Spleen (tissue), 11 donors: ENCODE measurements around the gene GPR141. TPM values are rescaled to one million over a fixed set of nuclear protein-coding genes. Genes with fewer than 3 reads are reported as not detected.

Experiments
- DNase-seq: peaks from one replicate; pipeline ENCODE4 v3.0.0-alpha.2; 2020
- H3K27ac ChIP-seq, 8 donors: fragments of 200-600 bp; sonication (generic) in 7 of 8; 1 replicate in 4 of 8; 2 replicates in 4 of 8; pipeline versions ENCODE4 v1.5.0 to v1.8.0; 2016 to 2021; ENCODE audit warnings: inconsistent platforms in 4 of 8, mild to moderate bottlenecking in 4 of 8, moderate library complexity in 1 of 8
- H3K27me3 ChIP-seq, 7 donors: fragments of 200-600 bp; sonication (generic) in 6 of 7; replicated peaks in 1 of 7; 1 replicate in 4 of 7; 2 replicates in 3 of 7; pipeline versions ENCODE4 v1.5.0 to v1.8.0; 2016 to 2021; ENCODE audit warnings: inconsistent platforms in 3 of 7, mild to moderate bottlenecking in 1 of 7
- H3K36me3 ChIP-seq, 6 donors: fragments of 200-600 bp; sonication (generic) in 5 of 6; 1 replicate in 4 of 6; 2 replicates in 2 of 6; pipeline versions ENCODE4 v1.5.0 to v1.8.0; 2016 to 2021; ENCODE audit warnings: inconsistent platforms in 2 of 6
- H3K4me1 ChIP-seq, 6 donors: fragments of 200-600 bp; sonication (generic) in 5 of 6; 1 replicate in 3 of 6; 2 replicates in 3 of 6; pipeline versions ENCODE4 v1.5.0 to v1.8.0; 2016 to 2021; ENCODE audit warnings: inconsistent platforms in 3 of 6
- H3K4me3 ChIP-seq, 8 donors: fragments of 200-600 bp; sonication (generic) in 7 of 8; 1 replicate in 4 of 8; 2 replicates in 4 of 8; pipeline versions ENCODE4 v1.5.0 to v1.8.0; 2016 to 2021; ENCODE audit warnings: inconsistent platforms in 4 of 8, mild to moderate bottlenecking in 4 of 8, moderate library complexity in 2 of 8
- H3K9me3 ChIP-seq, 8 donors: fragments of 200-600 bp; sonication (generic) in 7 of 8; 1 replicate in 4 of 8; 2 replicates in 4 of 8; pipeline versions ENCODE4 v1.5.0 to v1.8.0; 2016 to 2021; ENCODE audit warnings: inconsistent platforms in 4 of 8
- CTCF ChIP-seq, 11 experiments: fragments of 200-600 bp in 7 of 11; fragments of 450-650 bp in 4 of 11; sonication (generic) in 4 of 11; IDR thresholded peaks in 8 of 11; conservative IDR thresholded peaks in 3 of 11; 1 replicate in 7 of 11; 2 replicates in 4 of 11; pipeline versions ENCODE4 v1.4.0 to v1.8.0; 2016 to 2021; ENCODE audit warnings: antibody characterized with exemption in 11 of 11, inconsistent platforms in 4 of 11, mild to moderate bottlenecking in 1 of 11
- POLR2A ChIP-seq, 3 donors: fragments of 450-650 bp; IDR thresholded peaks; one replicate each; pipeline ENCODE4 v1.5.1; 2017; ENCODE audit warnings: antibody characterized with exemption in 3 of 3, mild to moderate bottlenecking in 1 of 3
- POLR2AphosphoS5 ChIP-seq, 3 donors: sonication (generic); formaldehyde crosslinking; IDR thresholded peaks; one replicate each; pipeline ENCODE4 v1.5.1; 2017; ENCODE audit warnings: antibody characterized with exemption in 3 of 3
- WGBS, 5 donors: extraction: QIAGEN DNeasy Blood & Tissue Kit in 3 of 5; methylation state at CpG; one replicate each; pipeline versions ENCODE4 v1.1.5 to v1.1.7; 2013 to 2018; 5-methylcytosine and 5-hydroxymethylcytosine counted together
- intact Hi-C: fragments of 100-400 bp; cut with DNase I; formaldehyde crosslinking; loops from one replicate; pipeline ENCODE4 v1.15.0; 2023; ENCODE audit warnings: low total_unique reads
- polyA plus RNA-seq, 3 donors: library from polyadenylated mRNA; stranded (reverse); fragments of 200-250 nt; gene quantifications; one replicate each; pipeline ENCODE4 v1.2.1, GENCODE V29; 2013
- total RNA-seq, 7 donors: library from RNA; depleted of rRNA in 3 of 7; stranded (reverse); fragments of >200 nt in 3 of 7; fragmentation: NEBNext Ultra II Directional in 4 of 7; extraction: Animal tissue kit (Norgen Biotek cat#: 25700) in 4 of 7; gene quantifications; one replicate each; pipeline versions ENCODE4 v1.1.0 to v1.2.1, GENCODE V29; 2016 to 2021
- donor health status: healthy with polysubstance abuse.
- donor health status: DM: no; HTN: no; CAD: no; lungs with moderate emphysema.
- donor health status: DM: no; HTN: no; CAD: no.
- donor health status: Bipolar disorder and iron deficiency.
- donor health status: healthy.
- donor health status: DM: no; HTN: no; CAD: no.
- donor health status: DM: yes; HTN: yes; CAD: no.

The GPR141 gene
- total and polyA plus RNA-seq, 10 donors: 0.20 to 37.4 (median 9.7) TPM

GRCh38 chr7:37732253-37732652, 48.7 kb downstream of the GPR141 start:
- Histone ChIP-seq H3K4me3 (no peak overlapping the region), H3K9me3 (no peaks in the 10 kb centered on the region), H3K27me3 (peaks cover 0 to 11% (median 0%) of the 10 kb centered on the region in 7 donors), H3K36me3 (no peaks in the 10 kb centered on the region), H3K27ac (peak overlapping the region in 3 of 8 donors; percentile 47 to 77 (median 54)), H3K4me1 (peaks cover 0 to 53% (median 12%) of the 10 kb centered on the region in 6 donors)
- WGBS, 5 donors: 10 to 13% (median 11%) methylated on average over 3 of the region's 3 CpGs
- no peak for DNase-seq
- TF ChIP-seq POLR2AphosphoS5 (IDR thresholded peaks at IDR 0.05): peak in 1 of 3 donors; percentile 52
- TF ChIP-seq POLR2A (IDR thresholded peaks at IDR 0.05): no peak
- peak; percentile 40 to 88 (median 71) for TF ChIP-seq CTCF (IDR thresholded peaks at IDR 0.05 in 8 of 11, conservative IDR thresholded peaks at IDR 0.05 in 3 of 11)
- intact Hi-C loops: no loop called here

- Histone ChIP-seq H3K9me3 (no peaks in the 10 kb centered on the region), H3K36me3 (no peaks in the 10 kb centered on the region), H3K4me3 (no peak overlapping the region), H3K27ac (peak overlapping the region in 3 of 8 donors; percentile 47 to 77 (median 54)), H3K4me1 (peaks cover 0 to 51% (median 12%) of the 10 kb centered on the region in 6 donors), H3K27me3 (peaks cover 0 to 11% (median 0%) of the 10 kb centered on the region in 7 donors)
- no peak for DNase-seq
- intact Hi-C loops: no loop called here
- 88 to 96% (median 95%) methylated on average over 2 of the region's 2 CpGs for WGBS, 5 donors
- TF ChIP-seq POLR2A (IDR thresholded peaks at IDR 0.05): no peak
- TF ChIP-seq CTCF (IDR thresholded peaks at IDR 0.05 in 8 of 11, conservative IDR thresholded peaks at IDR 0.05 in 3 of 11): no peak
- no peak for TF ChIP-seq POLR2AphosphoS5 (IDR thresholded peaks at IDR 0.05)
Observed at GRCh38 chr7:37732888-37733287, 49.3 kb downstream of the GPR141 start.

GRCh38 chr7:37735196-37735595, 51.6 kb downstream of the GPR141 start:
- intact Hi-C loops: no loop called here
- DNase-seq: no peak
- Histone ChIP-seq H3K4me3 (no peak overlapping the region), H3K27me3 (peaks cover 0 to 11% (median 0%) of the 10 kb centered on the region in 7 donors), H3K36me3 (peaks cover 0 to 2% (median 0%) of the 10 kb centered on the region in 6 donors), H3K27ac (no peak overlapping the region), H3K9me3 (no peaks in the 10 kb centered on the region), H3K4me1 (peaks cover 0 to 27% (median 14%) of the 10 kb centered on the region in 6 donors)
- TF ChIP-seq POLR2A (IDR thresholded peaks at IDR 0.05): no peak

DNA sequence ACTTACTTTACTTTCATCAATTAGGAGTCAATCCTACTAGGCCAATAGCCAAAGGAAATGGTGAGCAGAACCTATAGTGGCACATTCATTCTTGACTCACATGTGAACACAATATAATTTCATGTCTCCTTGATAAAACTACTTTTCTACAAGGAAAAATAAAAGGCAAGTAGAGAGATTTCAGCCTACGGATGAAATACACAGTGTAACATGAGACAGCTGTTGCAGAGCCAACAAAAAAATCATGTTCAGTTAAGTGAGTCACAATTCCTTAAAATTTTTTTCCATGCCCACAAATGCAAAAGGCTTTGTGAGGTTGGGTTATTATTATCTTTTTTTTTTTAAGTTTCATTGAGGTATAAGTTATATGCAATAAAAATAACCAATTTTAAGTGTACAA, 54.8 kb downstream of the GPR141 start:
- H3K27ac ChIP-seq: no peak overlapping the region
- H3K4me3 ChIP-seq: no peak overlapping the region
- intact Hi-C loops: no loop called here
- no peaks in the 10 kb centered on the region for H3K9me3 ChIP-seq
- TF ChIP-seq POLR2AphosphoS5 (IDR thresholded peaks at IDR 0.05): no peak
- no peak for TF ChIP-seq POLR2A (IDR thresholded peaks at IDR 0.05)
- TF ChIP-seq CTCF (IDR thresholded peaks at IDR 0.05 in 8 of 11, conservative IDR thresholded peaks at IDR 0.05 in 3 of 11): no peak
- H3K4me1 ChIP-seq: peaks cover 0 to 5% (median 0%) of the 10 kb centered on the region in 6 donors
- peaks cover 0 to 7% (median 0%) of the 10 kb centered on the region in 6 donors for H3K36me3 ChIP-seq
- no peaks in the 10 kb centered on the region for H3K27me3 ChIP-seq
- no peak for DNase-seq
- 78 to 94% (median 86%) methylated on average over 1 of the region's 1 CpG for WGBS, 5 donors

DNA sequence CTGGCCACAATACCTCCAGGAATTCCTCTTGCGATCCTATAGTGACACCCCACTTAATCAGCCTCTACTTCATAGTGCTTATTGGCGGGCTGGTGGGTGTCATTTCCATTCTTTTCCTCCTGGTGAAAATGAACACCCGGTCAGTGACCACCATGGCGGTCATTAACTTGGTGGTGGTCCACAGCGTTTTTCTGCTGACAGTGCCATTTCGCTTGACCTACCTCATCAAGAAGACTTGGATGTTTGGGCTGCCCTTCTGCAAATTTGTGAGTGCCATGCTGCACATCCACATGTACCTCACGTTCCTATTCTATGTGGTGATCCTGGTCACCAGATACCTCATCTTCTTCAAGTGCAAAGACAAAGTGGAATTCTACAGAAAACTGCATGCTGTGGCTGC, 56.8 kb downstream of the GPR141 start:
- H3K4me3 ChIP-seq: no peak overlapping the region
- peaks cover 0 to 7% (median 0%) of the 10 kb centered on the region in 6 donors for H3K36me3 ChIP-seq
- no peak for TF ChIP-seq POLR2AphosphoS5 (IDR thresholded peaks at IDR 0.05)
- TF ChIP-seq CTCF (IDR thresholded peaks at IDR 0.05 in 8 of 11, conservative IDR thresholded peaks at IDR 0.05 in 3 of 11): no peak
- TF ChIP-seq POLR2A (IDR thresholded peaks at IDR 0.05): no peak
- WGBS, 5 donors: 92 to 95% (median 95%) methylated on average over 7 of the region's 7 CpGs
- intact Hi-C loops: no loop called here
- no peaks in the 10 kb centered on the region for H3K27me3 ChIP-seq
- H3K9me3 ChIP-seq: no peaks in the 10 kb centered on the region
- H3K27ac ChIP-seq: no peak overlapping the region
- peaks cover 0 to 5% (median 0%) of the 10 kb centered on the region in 6 donors for H3K4me1 ChIP-seq
- no peak for DNase-seq
